HG02610 (cell line): ENCODE measurements around the gene AP1G2.
"Not testable (repeated sequence)": the region's sequence is repeated elsewhere in the genome, so short reads cannot be mapped to it uniquely, and the experiment has no call there.

Experiments
- ATAC-seq: cut with Tn5 transposase; IDR thresholded peaks from one replicate; pipeline ENCODE4 v1.9.1; 2021; ENCODE audit warnings: mild to moderate bottlenecking, moderate library complexity; ENCODE audit not compliant: unreplicated experiment

Gene AP1G2

DNA sequence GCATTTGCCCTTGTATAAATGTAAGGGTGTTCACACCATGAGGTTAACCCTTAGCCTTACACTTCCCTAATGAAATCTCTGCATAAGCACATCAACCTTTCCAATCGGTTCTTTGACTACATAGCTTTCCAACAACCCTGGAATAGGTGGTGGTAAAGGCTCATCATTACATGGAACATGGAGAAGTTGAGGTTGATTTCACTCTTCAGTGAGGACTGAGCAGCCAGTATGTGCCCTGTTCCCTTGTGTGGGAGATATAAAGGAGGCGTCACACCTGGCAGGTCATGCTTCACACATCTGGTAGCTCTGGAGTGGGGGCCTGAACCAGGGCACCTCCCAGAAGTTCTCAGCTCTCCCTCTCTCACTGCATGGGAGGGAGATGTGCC is 32.7 kb upstream of the AP1G2 start:
- ATAC-seq = no peak

DNA sequence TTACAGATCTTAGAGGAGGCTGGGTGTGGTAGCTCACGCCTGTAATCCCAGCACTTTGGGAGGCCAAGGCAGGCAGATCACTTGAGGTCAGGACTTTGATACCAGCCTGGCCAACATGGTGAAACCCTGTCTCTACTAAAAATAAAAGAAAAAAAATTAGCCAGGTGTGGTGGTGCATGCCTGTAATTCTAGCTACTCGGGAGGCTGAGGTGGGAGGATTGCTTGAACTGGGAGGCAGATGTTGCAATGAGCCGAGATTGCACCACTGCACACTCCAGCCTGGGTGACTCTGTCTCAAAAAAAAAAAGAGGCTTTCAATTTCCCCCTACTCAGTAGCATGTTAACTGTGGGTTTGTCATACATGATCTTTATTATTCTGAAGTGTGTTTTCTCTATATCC is 26.6 kb upstream of the AP1G2 start:
- not testable (repeated sequence) for ATAC-seq

DNA sequence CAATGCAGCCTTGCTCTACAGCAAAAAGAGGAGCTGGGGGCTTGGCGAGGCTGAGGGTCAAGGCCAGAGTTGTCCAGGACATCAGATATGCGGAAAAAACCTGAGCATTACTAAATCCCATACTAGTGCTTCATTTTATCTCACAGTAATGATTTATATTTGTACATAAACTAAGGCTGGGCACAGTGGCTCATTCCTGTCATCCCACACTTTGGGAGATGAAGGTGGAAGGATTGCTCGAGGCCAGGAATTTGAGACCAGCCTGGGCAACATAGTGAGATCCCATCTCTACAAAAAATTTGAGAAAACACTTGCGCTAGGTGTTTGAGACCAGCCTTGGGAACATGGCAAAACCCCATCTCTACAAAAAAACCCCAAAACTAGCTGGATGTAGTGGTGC is 22.6 kb upstream of the AP1G2 start:
- ATAC-seq = no peak

DNA sequence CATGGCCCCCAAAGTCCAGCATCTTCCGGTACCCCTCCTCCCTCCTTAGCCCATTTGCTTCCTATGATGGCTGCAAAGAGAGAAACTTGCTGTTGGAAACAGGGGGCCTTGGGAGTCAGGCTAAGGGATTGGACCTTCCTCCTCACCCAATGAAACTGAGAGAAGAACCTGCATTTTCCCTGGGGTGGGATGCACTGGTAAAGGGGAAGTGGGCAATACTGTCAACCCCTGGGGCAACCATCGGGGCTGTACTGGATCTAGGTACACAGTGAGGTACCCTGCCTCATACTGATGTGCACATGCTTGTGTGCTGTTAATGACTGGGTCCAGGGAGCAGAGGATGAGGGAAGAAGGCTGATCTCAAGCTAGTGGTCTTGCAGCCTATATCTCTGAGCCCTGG is 22.0 kb upstream of the AP1G2 start:
- ATAC-seq = no peak

DNA sequence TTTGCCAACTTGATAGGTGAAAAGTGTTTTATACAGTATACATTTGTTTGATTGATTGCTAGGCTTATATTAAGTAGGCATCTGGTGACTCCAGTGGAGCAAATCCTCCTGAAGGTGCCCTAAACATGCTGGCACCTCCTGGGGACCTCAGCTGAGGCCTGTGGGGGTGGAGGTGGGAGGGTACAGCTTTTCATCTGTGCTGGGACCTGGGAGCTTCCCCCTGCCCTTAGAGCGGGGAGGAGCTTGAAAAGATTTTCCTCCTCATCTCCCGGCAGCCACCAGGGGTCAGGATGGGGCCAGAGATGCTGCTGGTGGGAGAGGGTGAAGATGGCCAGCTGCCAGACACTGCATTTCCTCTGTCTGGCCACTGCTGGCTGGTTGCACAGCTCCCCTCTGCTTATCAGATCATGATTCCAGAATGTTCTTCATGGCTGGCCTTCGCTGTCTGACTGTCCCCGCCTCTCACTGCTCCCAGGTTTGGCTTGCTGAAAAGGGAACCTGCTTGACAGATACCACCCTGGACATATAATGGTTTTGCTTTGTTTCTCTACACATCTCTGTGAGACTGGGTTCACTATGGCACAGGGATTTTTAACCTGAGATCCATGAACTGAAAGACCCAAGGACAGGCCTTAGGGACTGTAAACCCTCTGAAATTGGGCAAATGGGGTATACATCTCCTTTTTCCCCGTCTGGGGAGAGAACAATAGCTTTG is 21.4 kb upstream of the AP1G2 start:
- peak; percentile 89 for ATAC-seq

DNA sequence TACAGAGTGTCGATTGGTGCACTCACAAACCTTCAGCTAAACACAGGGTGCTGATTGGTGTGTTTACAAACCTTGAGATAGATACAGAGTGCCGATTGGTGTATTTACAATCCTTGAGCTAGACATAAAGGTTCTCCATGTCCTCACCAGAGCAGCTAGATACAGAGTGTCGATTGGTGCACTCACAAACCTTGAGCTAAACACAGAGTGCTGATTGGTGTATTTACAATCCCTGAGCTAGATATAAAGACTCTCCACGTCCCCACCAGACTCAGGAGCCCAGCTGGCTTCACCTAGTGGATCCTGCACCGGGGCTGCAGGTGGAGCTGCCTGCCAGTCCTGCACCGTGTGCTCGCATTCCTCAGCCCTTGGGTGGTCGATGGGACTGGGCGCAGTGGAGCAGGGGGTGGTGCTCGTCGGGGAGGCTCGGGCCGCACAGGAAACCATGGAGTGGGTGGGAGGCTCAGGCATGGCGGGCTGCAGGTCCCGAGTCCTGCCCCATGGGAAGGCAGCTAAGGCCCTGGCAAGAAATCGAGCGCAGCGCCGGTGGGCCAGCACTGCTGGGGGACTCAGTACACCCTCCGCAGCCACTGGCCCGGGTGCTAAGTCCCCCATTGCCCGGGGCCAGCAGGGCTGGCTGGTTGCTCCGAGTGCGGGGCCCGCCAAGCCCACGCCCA is 17.1 kb upstream of the AP1G2 start:
- ATAC-seq = not testable (repeated sequence)

DNA sequence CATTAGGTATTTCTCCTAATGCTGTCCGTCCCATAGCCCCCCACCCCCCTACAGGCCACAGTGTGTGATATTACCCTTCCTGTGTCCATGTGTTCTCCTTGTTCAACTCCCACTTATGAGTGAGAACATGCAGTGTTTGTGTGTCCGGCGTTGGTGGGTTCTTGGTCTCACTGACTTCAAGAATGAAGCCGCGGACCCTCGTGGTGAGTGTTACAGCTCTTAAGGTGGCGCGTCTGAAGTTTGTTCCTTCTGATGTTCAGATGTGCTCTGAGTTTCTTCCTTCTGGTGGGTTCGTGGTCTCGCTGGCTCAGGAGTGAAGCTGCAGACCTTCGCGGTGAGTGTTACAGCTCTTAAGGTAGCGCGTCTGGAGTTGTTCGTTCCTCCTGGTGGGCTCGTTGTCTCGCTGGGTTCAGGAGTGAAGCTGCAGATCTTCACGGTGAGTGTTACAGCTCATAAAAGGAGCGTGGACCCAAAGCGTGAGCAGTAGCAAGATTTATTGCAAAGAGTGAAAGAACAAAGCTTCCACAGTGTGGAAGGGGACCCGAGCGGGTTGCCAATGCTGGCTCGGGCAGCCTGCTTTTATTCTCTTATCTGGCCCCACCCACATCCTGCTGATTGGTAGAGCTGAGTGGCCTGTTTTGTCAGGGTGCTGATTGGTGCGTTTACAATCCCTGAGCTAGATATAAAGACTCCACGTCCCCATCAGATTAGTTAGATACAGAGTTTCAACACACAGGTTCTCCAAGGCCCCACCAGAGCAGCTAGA is 16.4 kb upstream of the AP1G2 start:
- not testable (repeated sequence) for ATAC-seq

DNA sequence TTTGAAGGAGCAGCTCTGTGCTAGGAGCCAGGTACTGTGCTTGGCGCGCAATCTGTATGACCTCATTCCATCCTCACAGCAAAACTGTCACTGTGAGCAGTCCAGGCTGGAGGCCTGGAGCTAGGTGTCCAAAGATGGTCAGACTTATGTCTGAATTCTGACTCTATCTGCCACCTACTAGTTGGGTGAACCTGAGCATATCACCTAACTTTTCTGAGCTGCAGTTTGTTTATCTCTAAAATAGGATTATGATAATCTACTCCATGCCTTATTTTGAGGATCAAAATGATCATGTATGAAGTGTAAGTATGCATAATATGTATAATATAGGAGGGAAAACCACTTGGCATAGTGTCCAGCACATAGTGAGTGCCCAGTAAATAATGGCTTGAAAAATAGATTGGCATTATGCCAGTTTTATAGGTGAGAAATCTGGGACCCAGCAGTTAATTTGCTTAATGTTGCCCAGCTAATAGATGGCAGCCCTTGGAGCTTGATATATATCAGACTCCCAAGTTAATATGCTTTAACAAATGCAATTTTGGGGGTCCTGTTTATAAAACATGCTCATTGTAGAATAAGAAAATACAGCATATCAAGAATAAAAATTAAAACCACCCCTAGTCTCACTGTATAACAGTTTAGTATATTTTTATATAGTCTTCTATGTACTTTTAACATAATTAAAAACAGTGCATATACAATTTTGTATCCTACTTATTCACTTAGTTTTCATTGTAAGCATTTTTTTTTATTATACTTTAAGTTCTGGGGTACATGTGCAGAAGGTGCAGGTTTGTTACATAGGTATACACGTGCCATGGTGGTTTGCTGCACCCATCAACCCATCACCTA is 15.5 kb upstream of the AP1G2 start:
- ATAC-seq = no peak

DNA sequence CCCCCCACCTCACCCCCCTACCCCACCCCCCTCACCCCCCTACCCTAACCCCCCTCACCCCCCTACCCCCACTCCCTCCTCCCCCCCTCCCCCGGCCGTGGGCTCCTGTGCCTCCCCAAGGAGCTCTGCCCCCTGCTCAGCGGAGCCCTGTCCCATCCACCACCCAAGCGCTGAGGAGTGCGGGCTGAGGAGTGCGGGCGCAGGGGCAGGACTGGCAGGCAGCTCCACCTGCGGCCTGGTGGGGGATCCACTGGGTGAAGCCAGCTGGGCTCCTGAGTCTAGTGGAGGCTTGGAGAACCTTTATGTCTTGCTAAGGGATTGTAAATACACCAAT is 13.3 kb upstream of the AP1G2 start:
- ATAC-seq = no peak

DNA sequence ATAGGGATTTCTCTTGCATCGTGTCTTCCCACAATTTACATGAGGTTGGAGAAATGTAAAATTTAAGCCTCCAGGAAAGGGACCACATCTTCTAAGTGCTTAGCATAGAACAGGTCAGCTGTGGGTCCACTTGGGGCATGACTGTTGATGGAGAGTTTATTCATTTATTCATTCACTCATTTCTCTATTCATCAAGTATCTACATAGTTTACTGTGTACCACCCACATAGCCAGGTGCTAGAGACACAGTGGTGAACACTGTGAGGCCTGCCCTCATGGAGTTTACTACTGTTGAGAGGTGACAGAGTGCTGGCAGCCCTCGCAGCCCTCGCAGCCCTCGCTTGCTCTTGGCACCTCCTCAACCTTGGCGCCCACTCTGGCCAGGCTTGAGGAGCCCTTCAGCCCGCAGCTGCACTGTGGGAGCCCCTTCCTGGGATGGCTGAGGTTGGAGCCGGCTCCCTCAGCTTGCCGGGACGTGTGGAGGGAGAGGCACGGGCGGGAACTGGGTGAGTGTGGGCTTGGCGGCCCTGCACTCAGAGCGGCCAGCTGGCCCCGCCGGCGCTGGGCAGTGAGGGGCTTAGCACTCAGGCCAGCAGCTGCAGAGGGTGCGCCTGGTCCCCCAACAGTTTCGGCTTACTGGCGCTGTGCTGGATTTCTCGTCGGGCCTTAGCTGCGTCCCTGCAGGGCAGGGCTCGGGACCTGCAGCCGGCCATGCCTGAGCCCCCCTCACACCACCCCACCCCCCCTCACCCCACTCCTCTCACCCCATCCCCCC is 12.7 kb upstream of the AP1G2 start:
- no peak for ATAC-seq

DNA sequence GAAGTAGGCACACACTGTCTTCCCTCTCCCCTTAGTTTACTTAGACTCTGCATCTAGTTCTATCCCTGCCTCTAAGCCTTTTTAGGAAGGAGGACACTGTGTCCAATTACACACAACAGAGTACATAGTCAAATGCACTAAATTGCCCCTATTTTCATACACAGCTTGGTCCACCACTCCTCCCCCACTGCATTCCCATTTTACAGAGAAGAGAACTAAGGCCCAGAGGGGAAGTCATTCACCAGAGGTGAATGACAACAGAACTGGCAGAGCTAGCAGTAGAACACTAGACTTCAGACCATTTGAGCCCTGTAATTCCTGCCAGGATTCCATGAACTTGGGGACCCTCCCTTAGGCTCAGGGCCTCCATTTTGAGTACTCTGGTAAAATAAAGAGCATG is 12.1 kb upstream of the AP1G2 start:
- ATAC-seq = no peak

DNA sequence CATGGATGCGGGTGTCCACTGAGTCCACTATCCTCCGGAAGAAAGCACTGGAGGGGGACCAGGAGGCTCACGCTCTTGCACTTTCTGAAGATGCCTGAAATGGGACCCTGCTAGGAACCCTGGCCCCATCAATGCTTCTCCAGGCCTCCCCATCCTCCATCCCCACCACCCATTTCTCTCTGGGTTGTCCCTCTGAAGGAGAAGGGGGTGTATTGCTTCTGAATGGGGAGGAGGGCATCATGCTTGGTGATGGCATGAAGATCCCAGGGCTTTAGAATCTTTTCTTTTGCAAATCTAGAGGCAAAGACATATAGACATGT is 11.7 kb upstream of the AP1G2 start:
- ATAC-seq = no peak

DNA sequence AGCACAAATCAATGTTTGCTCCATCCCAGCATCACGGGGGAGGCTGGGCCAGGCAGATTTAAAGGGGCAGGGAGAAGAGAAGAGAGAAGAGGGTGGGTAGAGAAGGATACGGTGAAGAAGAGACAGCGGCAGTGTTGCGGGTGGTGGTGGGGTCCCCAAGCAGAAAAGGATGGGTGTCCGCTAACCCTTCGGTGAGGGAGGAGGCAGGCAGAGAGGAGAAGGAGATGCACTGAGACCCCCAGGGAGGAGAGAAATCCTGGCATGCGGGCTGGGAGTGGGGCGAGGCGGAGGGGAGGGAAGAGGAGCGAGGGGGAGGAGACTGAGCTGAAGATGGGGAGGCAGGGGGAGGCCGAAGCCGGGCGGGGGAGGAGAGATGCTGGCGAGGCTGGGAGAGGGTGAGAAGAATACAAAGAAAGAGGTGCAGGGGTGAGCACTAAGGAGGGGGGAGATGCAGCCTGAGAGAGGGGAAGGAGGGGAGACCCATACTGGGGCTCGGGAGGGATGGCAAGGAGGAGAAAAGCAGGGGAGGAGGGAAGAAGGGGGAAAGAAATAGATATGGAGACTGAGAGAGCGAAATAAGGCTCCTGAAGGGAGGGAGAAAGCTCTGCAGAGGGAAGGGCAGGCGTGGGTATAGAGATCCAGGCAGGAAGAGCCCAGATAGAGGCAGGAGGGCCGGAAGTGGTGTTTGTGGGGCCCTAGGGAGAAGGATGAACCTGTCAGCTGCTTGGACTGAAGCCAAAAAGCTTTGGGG is 11.1 kb upstream of the AP1G2 start, which contains the start of gene JPH4:
Gene JPH4 (minus strand): TSS at position 231 of the 751 bp plus-strand sequence. CDS start 1,337 bp downstream, outside the sequence.
- ATAC-seq = no peak

DNA sequence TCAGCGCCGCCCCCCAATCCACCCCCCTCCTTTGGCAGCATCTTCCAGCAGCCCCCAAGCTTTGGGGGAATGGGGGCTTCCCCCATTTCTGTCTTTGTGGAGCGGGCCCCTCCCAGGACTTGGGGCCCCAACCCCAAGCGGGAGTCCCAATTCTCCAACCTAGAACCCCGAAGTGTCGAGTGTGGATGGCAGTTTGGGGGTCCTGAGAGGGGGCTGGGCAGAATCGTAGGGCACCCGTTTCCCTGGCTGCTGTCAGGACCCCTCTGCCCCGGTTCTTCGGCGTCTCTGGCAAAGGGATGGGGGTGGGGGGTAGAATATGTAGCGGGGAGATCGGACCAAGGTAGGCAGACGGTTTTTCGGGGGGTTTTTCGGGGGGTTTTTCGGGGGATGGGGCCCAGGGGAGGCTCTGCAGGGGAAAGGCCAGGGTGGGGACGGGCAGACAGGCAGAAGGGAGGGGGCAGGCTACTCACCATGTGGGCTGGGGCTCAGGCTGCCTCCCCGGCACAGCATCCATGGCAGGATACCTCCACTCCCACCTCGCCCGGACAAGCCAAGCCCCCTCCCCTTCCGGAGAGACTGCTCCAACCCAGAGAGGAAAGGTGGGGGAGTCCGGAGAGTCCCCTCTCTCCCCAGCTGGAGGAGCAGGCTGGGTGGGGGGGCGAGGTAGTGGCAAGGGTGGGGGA is 10.3 kb upstream of the AP1G2 start:
- ATAC-seq = no peak

DNA sequence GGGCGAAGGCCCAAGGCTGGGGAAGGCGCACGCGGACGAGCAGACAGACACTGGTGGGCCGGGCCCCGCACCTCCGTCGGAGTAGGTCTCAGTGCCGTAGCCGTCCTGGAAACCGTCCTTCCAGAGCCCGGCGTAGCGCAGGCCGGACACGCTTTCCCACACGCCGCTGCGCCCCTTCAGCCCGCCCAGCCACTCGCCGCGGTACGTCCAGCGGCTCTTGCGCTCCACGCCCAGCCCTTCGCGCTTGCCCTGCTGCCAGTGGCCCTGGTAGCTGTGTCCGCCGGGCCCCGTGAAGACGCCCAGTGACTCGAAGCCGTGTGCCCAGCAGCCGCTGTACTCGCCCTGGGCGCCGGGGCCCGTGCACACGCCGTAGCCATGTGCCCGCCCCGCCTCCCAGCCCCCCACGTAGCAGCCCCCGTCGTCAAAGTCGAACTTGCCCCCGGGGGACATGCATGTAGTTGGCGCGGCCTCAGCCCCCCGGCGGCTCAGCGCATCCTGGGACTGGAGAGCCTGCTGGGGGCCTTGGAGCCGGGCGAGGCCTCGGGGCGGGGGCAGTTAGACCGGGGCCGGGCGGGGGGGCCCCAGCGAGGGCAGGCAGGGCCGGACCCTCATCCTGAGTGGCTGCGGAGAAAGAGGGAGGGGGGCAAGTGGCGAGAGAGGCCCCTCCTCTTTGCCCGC is 9.6 kb upstream of the AP1G2 start:
- no peak for ATAC-seq

DNA sequence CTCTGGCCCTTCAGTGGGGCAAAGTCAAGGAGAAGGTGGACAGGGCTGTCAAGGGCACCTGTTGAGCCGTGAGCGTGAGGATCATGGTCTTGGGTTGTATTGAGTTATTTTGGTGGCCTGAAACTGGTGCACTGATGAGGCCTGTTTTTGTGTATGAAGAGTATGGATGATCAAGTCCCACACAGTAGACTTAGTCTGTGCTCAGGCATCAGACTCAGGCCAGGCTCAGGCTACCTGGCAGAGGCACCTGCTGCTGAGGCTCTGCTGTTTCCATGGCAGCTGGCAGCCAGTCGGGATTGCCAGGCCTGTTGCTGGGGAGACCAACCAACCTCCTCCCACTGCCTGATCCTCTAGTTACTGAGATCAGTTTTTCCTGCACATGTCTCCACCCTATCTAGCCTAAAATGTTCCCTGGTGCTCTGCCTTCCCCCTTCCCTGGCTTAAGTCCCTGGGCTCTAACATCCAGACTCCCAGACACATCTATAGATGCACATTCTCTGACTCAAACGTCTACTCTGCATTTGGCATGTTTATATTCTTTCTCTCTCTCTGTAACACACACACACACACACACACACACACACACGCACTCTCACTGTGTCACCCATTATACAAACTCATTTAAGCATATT is 5.9 kb upstream of the AP1G2 start:
- ATAC-seq = no peak

DNA sequence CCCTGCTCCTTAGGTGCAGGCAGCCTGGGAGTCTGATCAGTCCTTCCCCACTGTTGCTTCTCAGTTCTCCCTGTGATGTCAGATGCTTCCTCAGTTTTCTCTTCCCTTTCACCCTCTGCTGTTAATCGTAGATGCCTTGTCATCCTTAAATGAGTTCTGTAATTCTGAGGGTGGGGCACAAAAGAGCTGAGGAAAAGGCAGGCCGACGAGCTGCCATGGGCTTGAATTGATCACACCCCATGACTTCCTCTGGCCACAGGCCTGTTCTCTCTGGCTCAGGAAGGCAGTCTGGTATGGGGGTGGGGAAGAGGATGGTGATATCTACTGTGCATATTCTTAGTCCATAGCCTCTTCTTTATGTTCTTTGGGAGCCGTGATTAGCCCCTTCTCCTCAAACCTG is 5.2 kb upstream of the AP1G2 start:
- ATAC-seq = no peak

DNA sequence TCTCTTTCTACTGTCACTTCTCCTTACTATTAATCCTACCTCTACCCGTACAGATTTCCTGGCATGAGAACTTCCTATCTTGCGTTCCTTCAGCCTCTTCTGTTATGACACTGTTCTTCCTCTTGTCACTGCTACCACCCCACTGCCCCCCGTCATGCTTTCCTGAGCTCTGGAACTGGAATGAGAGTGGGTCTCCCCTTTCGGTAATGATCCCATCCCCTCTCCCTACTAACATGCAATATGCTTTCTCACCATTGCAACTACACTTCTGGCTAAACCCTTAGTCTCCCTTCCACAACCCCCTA is 4.9 kb upstream of the AP1G2 start:
- no peak for ATAC-seq
